G401 (cell line): Measurements from ENCODE around the gene SPECC1. TPM values are rescaled to one million over a fixed set of nuclear protein-coding genes. Genes with fewer than 3 reads are reported as not detected.
"Not testable (repeated sequence)": the region's sequence is repeated elsewhere in the genome, so short reads cannot be mapped to it uniquely, and the experiment has no call there.

ENCODE experiments used
- DNase-seq: peaks from one replicate; pipeline ENCODE4 v3.0.0-alpha.2; 2015; ENCODE audit warnings: low spot score
- in situ Hi-C: cut with HindIII; loops from 2 replicates; pipeline ENCODE4 v1.10.0; 2016; ENCODE audit warnings: low sequenced_read_pairs, mixed read lengths
- total RNA-seq: library from RNA; depleted of rRNA; stranded (reverse); fragments of >200 nt; shearing (Covaris generic); gene quantifications from 2 replicates; pipeline ENCODE4 v1.2.3, GENCODE V29; 2014

The SPECC1 gene
- total RNA-seq, 1 experiment from 2014 or later = not detected

- in situ Hi-C loops = no loop called here
Observed at GRCh38 chr17:20154286-20155000, 145.3 kb downstream of the SPECC1 start.

DNA sequence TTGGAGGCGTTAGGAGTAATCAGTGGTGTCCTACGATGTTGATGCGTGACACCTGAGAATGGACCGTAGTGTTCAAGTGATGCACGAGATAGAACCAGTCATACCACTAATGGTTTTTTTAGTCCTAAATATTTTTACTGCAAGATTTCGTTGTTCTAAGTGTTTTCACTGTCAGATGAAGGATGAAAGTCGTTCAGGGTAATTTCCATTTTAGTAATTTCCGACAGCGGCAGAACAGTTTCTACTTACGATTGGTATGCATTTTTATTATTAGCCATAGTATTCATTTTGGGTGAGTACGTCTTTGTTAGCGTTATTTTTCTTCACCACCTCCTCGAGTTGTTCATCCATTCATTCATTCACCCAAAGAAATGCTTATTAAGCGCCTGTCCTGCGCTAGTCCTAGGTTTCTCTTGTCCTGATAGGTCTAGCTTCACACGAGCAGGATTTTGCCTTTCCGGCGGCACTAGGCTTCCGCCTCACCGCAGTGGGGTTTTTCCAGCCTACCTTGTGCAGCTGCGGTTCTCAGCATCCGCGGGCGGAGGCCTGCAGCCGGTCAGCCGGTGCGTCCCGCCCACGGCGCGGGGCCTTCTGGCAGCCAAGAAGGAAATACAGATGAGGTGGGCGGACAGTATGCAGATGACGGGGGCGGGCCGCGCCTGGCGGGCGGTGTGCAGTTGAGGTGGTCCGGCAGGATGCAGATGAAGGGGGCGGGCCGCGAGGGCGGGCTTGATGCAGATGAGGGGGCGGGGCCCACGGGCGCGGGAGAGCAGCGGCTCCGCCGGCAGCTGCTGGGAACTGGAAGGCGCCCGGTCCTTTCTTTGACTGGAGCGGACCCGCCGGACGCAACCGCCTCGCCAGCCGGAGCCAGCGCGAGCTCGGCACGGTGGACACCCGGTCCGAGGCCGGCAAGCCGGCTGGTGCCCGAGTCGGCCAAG is 146.4 kb downstream of the SPECC1 start:
- peak; percentile 70 for DNase-seq
- in situ Hi-C loops = no loop called here

More at GRCh38 chr17:20154286-20155000, 145.3 kb downstream of the SPECC1 start:
- no peak for DNase-seq

- no peak for DNase-seq
Observed at GRCh38 chr17:20156196-20157000, 147.2 kb downstream of the SPECC1 start.

DNA sequence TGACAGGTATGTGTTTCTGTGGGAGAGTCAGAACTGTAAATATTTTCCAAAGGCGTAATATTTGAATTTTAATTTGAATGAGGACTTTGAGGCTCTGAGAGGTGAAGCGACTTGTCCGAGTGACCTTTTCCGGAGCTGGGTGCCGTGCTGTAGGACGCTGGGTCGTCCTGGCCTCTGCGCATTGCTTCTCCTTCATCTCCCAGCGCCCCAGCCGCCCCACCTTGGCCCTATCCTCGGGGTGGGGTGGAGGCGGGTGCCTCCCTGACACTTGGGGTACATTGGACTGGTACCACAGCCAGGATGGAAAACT is 147.8 kb downstream of the SPECC1 start:
- DNase-seq = no peak

More at GRCh38 chr17:20156196-20157000, 147.2 kb downstream of the SPECC1 start:
- in situ Hi-C loops = no loop called here

GRCh38 chr17:20158580-20158979 is 149.4 kb downstream of the SPECC1 start:
- DNase-seq = no peak
- in situ Hi-C loops = no loop called here

More for the DNA sequence above, 147.8 kb downstream of the SPECC1 start:
- in situ Hi-C loops = no loop called here

GRCh38 chr17:20159406-20160069 is 150.4 kb downstream of the SPECC1 start:
- in situ Hi-C loops = no loop called here
- DNase-seq = no peak

GRCh38 chr17:20165516-20165915 is 156.4 kb downstream of the SPECC1 start:
- in situ Hi-C loops, DNase-seq: not testable (repeated sequence)

DNA sequence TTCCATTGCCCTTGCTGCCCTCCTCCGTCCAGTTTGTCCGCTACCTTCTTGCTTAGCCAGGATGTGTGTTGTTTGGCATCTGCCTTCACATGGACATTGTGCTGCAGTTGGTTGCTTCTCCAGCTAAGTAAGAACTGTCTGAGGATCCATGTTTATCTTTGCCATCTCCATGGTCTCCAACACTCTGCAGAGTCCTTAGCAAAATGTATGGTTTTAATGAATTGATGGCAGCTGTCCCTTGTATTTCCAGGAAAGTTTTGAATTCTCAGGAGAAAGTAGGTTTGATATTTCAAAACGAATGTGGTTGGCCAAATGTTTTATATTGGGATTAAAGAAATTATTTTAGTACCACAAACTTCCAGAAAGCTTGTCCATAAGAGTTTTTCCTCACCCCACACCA is 160.9 kb downstream of the SPECC1 start:
- in situ Hi-C loops = no loop called here
- no peak for DNase-seq

DNA sequence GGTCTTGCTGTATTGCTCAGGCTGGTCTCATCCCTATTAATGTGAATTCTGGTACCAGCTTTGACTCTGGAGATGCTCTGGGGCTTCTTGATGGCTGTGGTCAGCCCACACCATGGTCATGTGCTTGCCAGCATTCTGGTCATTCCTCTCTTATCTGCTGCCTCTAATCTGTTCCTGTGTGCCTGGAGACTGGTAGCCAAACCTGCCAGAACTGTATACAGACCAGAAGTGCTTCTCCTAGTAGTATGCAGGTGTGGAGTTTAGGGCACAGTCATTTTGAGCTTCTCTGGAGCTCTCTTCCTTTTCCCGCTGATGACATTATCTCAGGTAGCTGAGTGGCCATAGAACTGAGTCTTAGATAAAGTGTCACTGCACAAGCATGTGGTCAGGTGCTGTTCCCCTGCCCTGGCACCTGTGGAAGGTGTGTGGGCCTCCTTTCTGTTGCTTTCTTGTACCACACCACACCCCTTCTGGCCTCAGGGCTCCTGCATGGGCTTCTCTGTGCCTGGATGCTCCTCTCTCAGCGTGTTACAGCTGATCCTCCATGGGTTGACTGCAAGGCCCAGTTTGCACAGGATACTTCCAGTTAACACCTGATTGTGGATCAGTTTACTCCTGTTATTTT is 162.7 kb downstream of the SPECC1 start:
- in situ Hi-C loops = no loop called here

DNA sequence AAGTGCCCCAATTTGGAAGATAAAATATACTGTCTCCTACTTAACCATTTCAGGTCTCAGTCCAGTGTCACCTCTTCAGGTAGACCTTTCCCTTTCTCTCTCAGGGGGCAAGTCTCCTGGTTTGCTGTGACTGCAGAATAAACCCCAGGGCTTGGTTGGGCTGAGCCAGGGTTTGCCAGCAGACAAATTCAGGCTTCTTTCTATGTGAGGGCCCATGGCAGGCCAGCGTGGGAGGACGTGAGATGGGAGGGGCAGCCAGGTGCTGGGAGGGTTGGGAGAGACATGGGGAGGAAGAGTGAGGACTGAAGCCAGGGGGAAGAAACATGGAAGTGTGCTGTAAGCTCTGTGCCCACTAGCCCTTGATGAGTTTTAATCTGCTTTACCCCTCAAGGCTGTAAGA is 163.2 kb downstream of the SPECC1 start:
- in situ Hi-C loops = no loop called here
- no peak for DNase-seq

More for the DNA sequence above, 162.7 kb downstream of the SPECC1 start:
- no peak for DNase-seq

- in situ Hi-C loops = no loop called here
- no peak for DNase-seq
Observed at GRCh38 chr17:20173091-20173490, 163.9 kb downstream of the SPECC1 start.

- no peak for DNase-seq
- in situ Hi-C loops = no loop called here
Observed at GRCh38 chr17:20174588-20175265, 165.6 kb downstream of the SPECC1 start.

DNA sequence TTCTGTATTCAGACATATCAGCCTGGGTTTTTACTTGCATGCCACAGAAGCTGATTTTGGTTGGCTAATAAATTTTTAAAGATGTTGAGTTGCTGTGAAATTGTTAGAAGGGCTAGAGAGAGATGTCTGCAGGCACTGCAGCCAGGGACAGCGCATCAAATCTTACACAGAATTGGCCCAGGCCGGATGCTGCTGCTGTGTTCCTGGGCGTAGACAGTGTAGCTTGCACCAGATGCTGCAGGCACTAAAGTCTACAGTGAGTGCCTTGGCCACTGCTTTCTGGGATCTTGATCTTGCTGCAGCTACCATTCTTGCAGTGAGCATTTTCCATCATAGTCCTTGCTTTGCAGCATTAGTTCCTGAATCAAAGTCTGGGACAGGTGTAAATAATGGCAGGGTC is 169.9 kb downstream of the SPECC1 start:
- no peak for DNase-seq
- in situ Hi-C loops = no loop called here

GRCh38 chr17:20180661-20181060 is 171.5 kb downstream of the SPECC1 start:
- in situ Hi-C loops = no loop called here
- no peak for DNase-seq

DNA sequence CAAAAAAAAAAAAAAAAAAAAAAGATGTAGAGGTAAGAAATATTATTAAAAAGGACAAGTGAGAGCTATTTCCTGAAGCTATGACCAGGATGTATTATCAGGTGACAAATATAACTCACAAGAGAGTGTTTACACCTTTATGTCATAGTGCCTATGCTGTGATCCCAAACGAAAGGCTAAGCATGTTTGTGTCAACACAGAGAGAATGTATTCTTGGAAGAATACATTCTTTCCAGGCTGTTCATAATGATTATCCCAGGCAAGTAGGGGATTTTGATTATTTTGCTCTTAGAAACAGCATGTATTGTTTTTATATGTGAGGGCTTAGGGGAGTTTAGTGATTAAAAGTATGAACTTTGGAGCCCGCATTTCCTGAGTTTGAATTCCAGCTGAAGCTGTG is 175.0 kb downstream of the SPECC1 start:
- DNase-seq = no peak
- in situ Hi-C loops = no loop called here

GRCh38 chr17:20184977-20185619 is 175.9 kb downstream of the SPECC1 start:
- in situ Hi-C loops = no loop called here
- DNase-seq = no peak

DNA sequence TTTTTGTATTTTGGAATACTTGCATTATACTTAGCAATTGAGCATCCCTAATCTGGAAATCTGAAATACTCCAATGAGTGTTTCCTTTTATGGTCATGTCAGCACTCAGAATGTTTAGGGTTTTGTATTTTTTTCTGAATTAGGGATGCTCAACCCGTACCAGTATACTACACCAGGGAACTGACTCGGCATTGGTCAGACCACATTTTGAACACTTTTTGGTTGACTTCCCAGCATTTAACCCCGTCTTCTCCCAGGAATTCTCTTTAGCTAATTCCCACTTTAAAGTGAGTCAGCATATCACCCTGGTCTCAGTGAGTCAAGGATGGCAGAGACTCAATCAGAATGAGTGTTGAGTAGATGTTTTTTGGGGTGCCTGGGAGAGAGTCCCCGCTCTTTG is 177.9 kb downstream of the SPECC1 start:
- in situ Hi-C loops = no loop called here
- DNase-seq = no peak

GRCh38 chr17:20189302-20189701 is 180.1 kb downstream of the SPECC1 start:
- in situ Hi-C loops = no loop called here

More at GRCh38 chr17:20189302-20189701, 180.1 kb downstream of the SPECC1 start:
- DNase-seq = peak; percentile 50
